Hematopoietic multipotent progenitor cell (in vitro differentiated cells): ENCODE measurements around the gene FUCA1. TPM values are rescaled to one million over a fixed set of nuclear protein-coding genes. Genes with fewer than 3 reads are reported as not detected.
"Not testable (repeated sequence)": the region's sequence is repeated elsewhere in the genome, so short reads cannot be mapped to it uniquely, and the experiment has no call there.

Source experiments
- DNase-seq, 3 donors: peaks; one replicate each; pipeline ENCODE4 v3.0.0-alpha.2; 2011 to 2015; ENCODE audit warnings: low read depth in 2 of 3, low spot score in 2 of 3
- total RNA-seq: library from RNA; depleted of rRNA; stranded (reverse); fragments of >200 nt; gene quantifications from one replicate; pipeline ENCODE4 v1.2.3, GENCODE V29; 2012

FUCA1 gene
- total RNA-seq, 1 donor: 18.9 TPM

GRCh38 chr1:23804183-23804835 lies 63.8 kb downstream of the FUCA1 start:
- DNase-seq: peak in 1 of 3 donors; percentile 29

- no peak for DNase-seq
Observed at GRCh38 chr1:23803674-23804073, 64.4 kb downstream of the FUCA1 start.

GRCh38 chr1:23802809-23803342 lies 65.2 kb downstream of the FUCA1 start:
- not testable (repeated sequence) for DNase-seq

- no peak for DNase-seq
Observed at GRCh38 chr1:23801876-23802275, 66.2 kb downstream of the FUCA1 start.

- DNase-seq: no peak
Observed at GRCh38 chr1:23801338-23801748, 66.7 kb downstream of the FUCA1 start.

GRCh38 chr1:23800400-23801337 lies 67.4 kb downstream of the FUCA1 start, which contains the start of gene GALE:
TSS of gene GALE (minus strand) at chr1:23800754. CDS start at chr1:23799007, 1,747 bp downstream.
- DNase-seq: peak; percentile 97 to 98 (median 98)

GRCh38 chr1:23799570-23800399 lies 68.3 kb downstream of the FUCA1 start:
- no peak for DNase-seq

GRCh38 chr1:23799255-23799569 lies 68.9 kb downstream of the FUCA1 start:
- no peak for DNase-seq

GRCh38 chr1:23798662-23799142 lies 69.4 kb downstream of the FUCA1 start:
- no peak for DNase-seq

GRCh38 chr1:23797478-23798448 lies 70.3 kb downstream of the FUCA1 start:
- DNase-seq: no peak

- no peak for DNase-seq
Observed at GRCh38 chr1:23796466-23797271, 71.4 kb downstream of the FUCA1 start.

GRCh38 chr1:23795676-23796465 lies 72.2 kb downstream of the FUCA1 start:
- DNase-seq: no peak

Other genes starting within 250 kb of the FUCA1 start
- 846 TPM for gene RPL11, start 176.5 kb downstream of the FUCA1 start, total RNA-seq
- 11.0 TPM for gene ELOA, start 124.8 kb downstream of the FUCA1 start, total RNA-seq
- gene PITHD1, start 89.9 kb downstream of the FUCA1 start, total RNA-seq: 34.5 TPM
- 75.9 TPM for gene LYPLA2, start 77.1 kb downstream of the FUCA1 start, total RNA-seq
- gene GALE, start 67.5 kb downstream of the FUCA1 start, total RNA-seq: 12.4 TPM
- 31.8 TPM for gene HMGCL, start 42.9 kb downstream of the FUCA1 start, total RNA-seq
- 1.3 TPM for gene CNR2, start 45.1 kb upstream of the FUCA1 start, total RNA-seq
- gene PNRC2, start 91.5 kb upstream of the FUCA1 start, total RNA-seq: 121 TPM
- gene SRSF10, start 112.0 kb upstream of the FUCA1 start, total RNA-seq: 113 TPM
- not detected for gene MYOM3, start 243.8 kb upstream of the FUCA1 start, total RNA-seq